BJ (cell line): Measurements from ENCODE around the gene ZNF385D. TPM values are rescaled to one million over a fixed set of nuclear protein-coding genes. Genes with fewer than 3 reads are reported as not detected.

Experiments
- CTCF ChIA-PET: fragments of 350-600 bp; formaldehyde crosslinking; extraction: SDS; loops from one replicate; lab custom pipeline; 2021; ENCODE audit warnings: antibody characterized with exemption, inconsistent platforms; lab: Yijun Ruan, JAX
- POLR2A ChIA-PET: fragments of 300-600 bp; sonication (Branson Sonifier 250); formaldehyde crosslinking; extraction: SDS; loops from one replicate; lab custom pipeline; 2021; ENCODE audit warnings: antibody characterized with exemption; lab: Charles Lee
- DNase-seq: peaks from one replicate; pipeline ENCODE4 v3.0.0-alpha.2; 2011; ENCODE audit warnings: low read depth
- H3K27me3 ChIP-seq: 2 replicates; pipeline ENCODE4 v1.6.0; 2011; ENCODE audit warnings: low read length; ENCODE audit not compliant: control insufficient read depth, insufficient read depth
- H3K36me3 ChIP-seq: 2 replicates; pipeline ENCODE4 v1.5.1; 2011; ENCODE audit warnings: low read length; ENCODE audit not compliant: control insufficient read depth, insufficient read depth
- H3K4me3 ChIP-seq: 2 replicates; pipeline ENCODE4 v1.5.1; 2011; ENCODE audit warnings: low read depth, mild to moderate bottlenecking, control low read depth, low read length
- CTCF ChIP-seq: IDR thresholded peaks from 2 replicates; pipeline ENCODE4 v1.5.1; 2011; ENCODE audit warnings: low read depth, mild to moderate bottlenecking, control low read depth, inconsistent platforms, low read length, moderate library complexity; ENCODE audit not compliant: insufficient read depth
- polyA plus RNA-seq: library from polyadenylated mRNA; depleted of rRNA; stranded (reverse); fragments of >200 nt; gene quantifications from 2 replicates; pipeline ENCODE4 v1.2.3, GENCODE V29; 2011

Gene ZNF385D
- polyA plus RNA-seq, 1 experiment = 2.2 TPM

DNA sequence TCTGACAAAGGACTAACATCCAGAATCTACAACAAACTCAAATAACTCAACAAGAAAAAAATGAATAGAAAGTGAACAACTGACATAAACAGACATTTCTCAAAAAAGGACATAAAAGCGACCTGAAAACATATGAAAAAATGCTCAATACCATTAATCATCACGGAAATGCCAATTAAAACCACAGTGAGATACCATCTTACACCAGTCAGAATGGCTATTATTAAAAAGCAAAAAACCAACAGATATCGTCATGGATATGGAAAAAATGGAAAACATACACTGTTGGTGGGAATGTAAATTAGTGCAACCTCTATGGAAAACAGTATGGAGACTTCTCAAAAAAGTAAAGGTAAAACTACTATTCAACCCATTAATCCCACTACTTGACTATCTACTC, 53.3 kb downstream of the ZNF385D start:
- ChIA-PET POLR2A (no interaction called here), CTCF (interaction anchor here (1.6 kb wide), 1 partner anchor 13 kb away, joined by 3 read pairs; no protein-coding TSS in a partner anchor)
- Histone ChIP-seq H3K36me3 (no peaks in the 10 kb centered on the region), H3K4me3 (no peak overlapping the region), H3K27me3 (no peaks in the 10 kb centered on the region)
- no peak for TF ChIP-seq CTCF
- DNase-seq = no peak

- ChIA-PET CTCF (interaction anchor here (0.7 to 2.5 kb wide), 3 partner anchors 11 to 56 kb away, joined by 3 to 10 read pairs (median 3); no protein-coding TSS in a partner anchor), POLR2A (no interaction called here)
- H3K36me3 ChIP-seq = no peaks in the 10 kb centered on the region
These were observed 56.5 kb downstream of the ZNF385D start for GRCh38 chr3:21694506-21694905.

GRCh38 chr3:21691036-21691435, 60.0 kb downstream of the ZNF385D start:
- DNase-seq = no peak
- POLR2A ChIA-PET = no interaction called here
- Histone ChIP-seq H3K36me3 (no peaks in the 10 kb centered on the region), H3K27me3 (no peaks in the 10 kb centered on the region), H3K4me3 (no peak overlapping the region)
- TF ChIP-seq CTCF = no peak
- CTCF ChIA-PET = interaction anchor here (1.0 kb wide), 1 partner anchor 13 kb away, joined by 3 read pairs; no protein-coding TSS in a partner anchor

More at GRCh38 chr3:21694506-21694905, 56.5 kb downstream of the ZNF385D start:
- Histone ChIP-seq H3K27me3 (no peaks in the 10 kb centered on the region), H3K4me3 (no peak overlapping the region)
- TF ChIP-seq CTCF = no peak
- no peak for DNase-seq

DNA sequence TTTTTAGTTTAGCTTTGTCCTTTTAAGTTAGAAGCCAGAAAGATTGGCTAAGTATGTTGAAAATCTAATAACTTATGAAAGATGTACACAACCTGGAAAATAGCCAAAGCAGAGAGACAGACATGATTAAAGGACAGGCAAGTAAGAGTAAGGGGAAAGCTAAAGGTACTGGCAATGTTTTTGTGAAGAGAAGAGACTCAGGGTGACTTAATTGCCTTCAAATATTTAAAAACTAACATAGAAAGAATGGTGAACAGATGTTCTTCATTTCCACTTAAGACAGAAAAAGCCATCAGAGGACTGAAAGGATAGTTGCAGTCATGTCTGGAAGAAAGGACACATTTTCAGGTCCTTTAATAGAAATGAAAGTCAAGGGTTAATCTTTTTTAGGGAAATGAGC, 68.8 kb downstream of the ZNF385D start:
- H3K27me3 ChIP-seq = no peaks in the 10 kb centered on the region
- no peak for DNase-seq
- no peaks in the 10 kb centered on the region for H3K36me3 ChIP-seq
- ChIA-PET CTCF (no interaction called here), POLR2A (no interaction called here)
- no peak for TF ChIP-seq CTCF
- no peak overlapping the region for H3K4me3 ChIP-seq

- no peak for DNase-seq
- CTCF ChIA-PET = no interaction called here
- no peaks in the 10 kb centered on the region for H3K27me3 ChIP-seq
- H3K36me3 ChIP-seq = no peaks in the 10 kb centered on the region
- TF ChIP-seq CTCF = no peak
- H3K4me3 ChIP-seq = no peak overlapping the region
- POLR2A ChIA-PET = no interaction called here
These were observed 77.6 kb downstream of the ZNF385D start for GRCh38 chr3:21673393-21673792.
